SU-DHL-6 (cell line): ENCODE measurements around the gene UQCR10.

Source experiments
- H2AFZ ChIP-seq: fragments of 200-600 bp; sonication (generic); 2 replicates; pipeline ENCODE4 v1.6.1; 2014; ENCODE audit warnings: low read depth, mild to moderate bottlenecking, moderate library complexity, mixed read lengths, antibody characterized with exemption, low read length; ENCODE audit not compliant: severe bottlenecking
- H3F3A ChIP-seq: fragments of 200-600 bp; shearing (Covaris generic); 2 replicates; pipeline ENCODE4 v1.6.0; 2016; ENCODE audit warnings: antibody characterized with exemption, mild to moderate bottlenecking; ENCODE audit not compliant: insufficient read depth
- H3K27ac ChIP-seq: fragments of 200-600 bp; sonication (generic); 2 replicates; pipeline ENCODE4 v1.5.1; 2016; ENCODE audit warnings: low read depth, mild to moderate bottlenecking, low read length, moderate library complexity, mixed read lengths
- H3K27me3 ChIP-seq: fragments of 200-600 bp; sonication (generic), shearing (Covaris generic); 2 replicates; pipeline ENCODE4 v1.6.0; 2014; ENCODE audit warnings: mild to moderate bottlenecking, low read length
- H3K36me3 ChIP-seq: fragments of 200-600 bp; sonication (generic); 2 replicates; pipeline ENCODE4 v1.6.1; 2014; ENCODE audit warnings: mild to moderate bottlenecking, low read length, mixed read lengths
- H3K4me2 ChIP-seq: fragments of 300-600, 200-600 bp; shearing (Covaris generic), sonication (generic); 2 replicates; pipeline ENCODE4 v1.6.0; 2014; ENCODE audit warnings: low read length, low read depth, mild to moderate bottlenecking; ENCODE audit not compliant: poor library complexity, severe bottlenecking
- H3K4me3 ChIP-seq: fragments of 200-600 bp; sonication (generic); 2 replicates; pipeline ENCODE4 v1.5.1; 2014; ENCODE audit warnings: antibody characterized with exemption, low read length, mild to moderate bottlenecking, mixed read lengths; ENCODE audit not compliant: insufficient read depth, poor library complexity, severe bottlenecking
- H3K79me2 ChIP-seq: fragments of 200-600 bp; sonication (generic); 2 replicates; pipeline ENCODE4 v1.6.1; 2014; ENCODE audit warnings: mild to moderate bottlenecking, low read length, moderate library complexity; ENCODE audit not compliant: insufficient read depth
- H3K9ac ChIP-seq: fragments of 200-600 bp; sonication (generic); 2 replicates; pipeline ENCODE4 v1.7.0; 2014; ENCODE audit warnings: mild to moderate bottlenecking, low read length
- H3K9me2 ChIP-seq: fragments of 200-600 bp; sonication (generic); replicated peaks from 2 replicates; pipeline ENCODE4 v1.6.1; 2014; ENCODE audit warnings: low read length; ENCODE audit not compliant: insufficient read depth
- H3K9me3 ChIP-seq: fragments of 200-600 bp; sonication (generic); 2 replicates; pipeline ENCODE4 v1.6.1; 2014; ENCODE audit warnings: low read length, mixed read lengths; ENCODE audit not compliant: insufficient read depth
- H4K20me1 ChIP-seq: fragments of 200-600 bp; sonication (generic); 2 replicates; pipeline ENCODE4 v1.6.1; 2014; ENCODE audit warnings: low read depth, mild to moderate bottlenecking, antibody characterized with exemption, low read length, moderate library complexity, mixed read lengths
- EZH2phosphoT487 ChIP-seq: fragments of 200-600 bp; sonication (generic), shearing (Covaris generic); conservative IDR thresholded peaks from 2 replicates; pipeline ENCODE4 v1.6.1; 2018; ENCODE audit warnings: mild to moderate bottlenecking, antibody characterized with exemption, low read length, moderate library complexity, mixed read lengths
- TF ChIP-seq, protein P1 (sequence below): fragments of 200-600 bp; sonication (generic); IDR thresholded peaks from one replicate; pipeline ENCODE4 v1.5.1; 2017; ENCODE audit warnings: antibody characterized with exemption, mild to moderate bottlenecking, low read length, moderate library complexity; ENCODE audit not compliant: insufficient read depth, poor library complexity, severe bottlenecking

UQCR10 gene

DNA sequence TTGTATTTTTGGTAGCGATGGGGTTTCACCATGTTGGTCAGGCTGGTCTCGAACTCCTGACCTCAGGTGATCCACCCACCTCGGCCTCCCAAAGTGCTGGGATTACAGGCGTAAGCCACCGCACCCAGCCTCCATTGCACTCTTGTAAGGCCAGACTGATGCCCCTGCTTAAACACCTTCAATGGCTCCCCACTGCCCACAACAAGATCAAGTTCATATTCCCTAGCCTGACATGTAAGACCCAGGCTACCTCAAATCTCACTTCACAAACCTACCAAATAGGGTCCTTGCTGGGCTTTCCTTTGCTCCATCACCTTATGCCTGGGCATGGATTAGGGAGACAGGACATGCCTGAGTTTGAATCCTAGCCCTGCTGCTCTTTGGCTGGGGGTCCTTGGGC, 13.1 kb downstream of the UQCR10 start:
- Histone ChIP-seq H3K27me3 (no peaks in the 10 kb centered on the region), H3K9ac (no peak overlapping the region), H3F3A (no peaks in the 10 kb centered on the region), H3K4me2 (no peak overlapping the region), H2AFZ (no peak overlapping the region), H3K79me2 (no peaks in the 10 kb centered on the region), H3K27ac (no peak overlapping the region), H4K20me1 (no peaks in the 10 kb centered on the region), H3K4me3 (no peak overlapping the region), H3K9me2 (no peaks in the 10 kb centered on the region), H3K36me3 (no peaks in the 10 kb centered on the region), H3K9me3 (no peaks in the 10 kb centered on the region)
- TF ChIP-seq EZH2phosphoT487 = no peak
- TF ChIP-seq, protein P1, sequence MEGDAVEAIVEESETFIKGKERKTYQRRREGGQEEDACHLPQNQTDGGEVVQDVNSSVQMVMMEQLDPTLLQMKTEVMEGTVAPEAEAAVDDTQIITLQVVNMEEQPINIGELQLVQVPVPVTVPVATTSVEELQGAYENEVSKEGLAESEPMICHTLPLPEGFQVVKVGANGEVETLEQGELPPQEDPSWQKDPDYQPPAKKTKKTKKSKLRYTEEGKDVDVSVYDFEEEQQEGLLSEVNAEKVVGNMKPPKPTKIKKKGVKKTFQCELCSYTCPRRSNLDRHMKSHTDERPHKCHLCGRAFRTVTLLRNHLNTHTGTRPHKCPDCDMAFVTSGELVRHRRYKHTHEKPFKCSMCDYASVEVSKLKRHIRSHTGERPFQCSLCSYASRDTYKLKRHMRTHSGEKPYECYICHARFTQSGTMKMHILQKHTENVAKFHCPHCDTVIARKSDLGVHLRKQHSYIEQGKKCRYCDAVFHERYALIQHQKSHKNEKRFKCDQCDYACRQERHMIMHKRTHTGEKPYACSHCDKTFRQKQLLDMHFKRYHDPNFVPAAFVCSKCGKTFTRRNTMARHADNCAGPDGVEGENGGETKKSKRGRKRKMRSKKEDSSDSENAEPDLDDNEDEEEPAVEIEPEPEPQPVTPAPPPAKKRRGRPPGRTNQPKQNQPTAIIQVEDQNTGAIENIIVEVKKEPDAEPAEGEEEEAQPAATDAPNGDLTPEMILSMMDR = no peak

DNA sequence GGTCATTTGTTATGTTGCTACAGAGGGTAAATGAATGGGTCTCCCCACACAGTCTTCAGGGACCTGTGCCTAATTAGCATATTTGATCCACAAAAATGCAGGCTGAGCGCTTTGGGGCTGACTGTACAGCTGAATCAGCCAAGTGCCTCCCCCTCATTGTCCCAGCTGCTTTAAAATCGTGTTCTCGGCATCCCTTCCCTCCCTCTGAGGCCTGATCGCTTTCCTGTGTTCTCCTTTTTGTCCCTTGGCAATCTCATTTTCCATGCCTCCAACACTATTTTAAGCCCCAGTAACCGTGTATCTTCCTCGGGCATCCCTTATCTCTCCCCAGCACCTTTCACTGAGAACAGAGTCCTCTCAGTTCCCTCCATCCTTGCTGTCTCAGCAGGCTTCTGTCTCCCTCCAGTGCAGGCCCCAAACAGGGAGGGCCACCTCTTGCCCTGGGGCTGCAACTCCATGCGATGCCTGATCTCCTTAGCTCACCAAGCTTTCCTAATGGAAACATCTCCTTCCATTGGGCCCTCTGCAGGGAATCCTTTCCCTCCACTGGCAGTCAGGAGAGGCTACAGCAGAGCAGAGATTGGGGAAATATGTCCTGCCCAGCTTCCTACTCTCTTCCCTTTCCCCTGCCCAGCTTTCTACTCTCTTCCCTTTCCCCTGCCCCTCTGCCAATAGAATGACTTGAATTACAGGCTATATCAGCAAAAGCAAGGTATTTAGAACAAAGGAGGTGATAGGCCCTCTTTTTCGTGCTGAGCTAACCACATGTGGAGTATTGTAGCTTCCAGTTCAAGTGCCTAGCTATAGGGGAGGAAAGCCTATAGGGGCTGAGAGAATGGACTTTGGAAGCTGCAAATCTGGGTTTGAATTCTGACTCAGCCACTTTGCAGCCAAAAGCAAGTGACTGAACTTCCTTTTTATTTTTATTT, 13.8 kb downstream of the UQCR10 start:
- Histone ChIP-seq H3K4me3 (no peak overlapping the region), H4K20me1 (no peaks in the 10 kb centered on the region), H3K27ac (no peak overlapping the region), H3K9ac (no peak overlapping the region), H3K9me2 (no peaks in the 10 kb centered on the region), H3K4me2 (no peak overlapping the region), H3K36me3 (no peaks in the 10 kb centered on the region), H3K79me2 (no peaks in the 10 kb centered on the region), H3K9me3 (no peaks in the 10 kb centered on the region), H3K27me3 (no peaks in the 10 kb centered on the region), H2AFZ (no peak overlapping the region), H3F3A (no peaks in the 10 kb centered on the region)
- TF ChIP-seq, protein P1 = no peak
- TF ChIP-seq EZH2phosphoT487 = no peak

DNA sequence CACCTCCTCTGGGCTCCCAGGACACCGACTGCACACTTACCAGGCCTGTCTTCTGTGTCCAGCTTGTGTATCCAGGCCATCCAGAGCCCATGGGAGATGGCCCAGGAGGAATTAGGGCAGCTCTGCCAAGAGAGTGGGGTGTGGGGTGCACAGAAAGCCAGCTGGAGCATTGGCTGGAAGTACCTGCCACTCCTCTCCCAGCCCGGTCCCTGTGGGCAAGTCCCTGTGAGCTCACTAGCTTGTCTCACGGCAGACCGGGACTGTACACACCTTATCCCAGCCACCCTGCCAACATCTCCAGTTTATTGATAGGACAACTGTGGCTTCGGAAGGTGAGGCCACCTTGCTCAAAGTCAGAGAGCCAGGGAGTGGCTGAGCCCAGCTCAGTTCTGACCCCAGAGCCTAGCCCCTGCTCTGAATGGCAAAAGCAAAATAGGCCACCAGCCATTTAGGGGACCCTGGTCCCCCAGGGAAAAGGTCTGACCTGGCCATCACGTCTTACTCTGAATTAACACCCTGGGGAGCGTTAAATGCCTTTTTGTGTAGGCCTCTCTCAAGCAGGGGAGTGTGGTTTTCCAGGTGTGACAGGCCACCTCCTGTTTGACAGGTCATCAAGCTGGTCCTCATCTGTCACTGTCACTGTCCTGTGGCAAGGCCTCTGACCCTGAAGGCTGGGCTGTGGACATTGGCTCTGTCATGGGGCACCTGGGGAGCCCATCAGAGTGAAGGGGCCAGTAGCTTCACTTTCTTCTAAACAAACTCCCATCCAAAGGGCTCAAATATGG, 15.1 kb downstream of the UQCR10 start:
- H3K27ac ChIP-seq = no peak overlapping the region
- no peak overlapping the region for H3K4me3 ChIP-seq
- H3K4me2 ChIP-seq = no peak overlapping the region
- no peaks in the 10 kb centered on the region for H3F3A ChIP-seq
- H3K9ac ChIP-seq = no peak overlapping the region
- TF ChIP-seq, protein P1 = no peak
- TF ChIP-seq EZH2phosphoT487 = no peak
- H3K36me3 ChIP-seq = no peaks in the 10 kb centered on the region
- H3K27me3 ChIP-seq = no peaks in the 10 kb centered on the region
- no peaks in the 10 kb centered on the region for H3K9me3 ChIP-seq
- no peaks in the 10 kb centered on the region for H3K9me2 ChIP-seq
- no peak overlapping the region for H2AFZ ChIP-seq
- no peaks in the 10 kb centered on the region for H4K20me1 ChIP-seq
- H3K79me2 ChIP-seq = no peaks in the 10 kb centered on the region
